ENCODE measurements around the gene PTPRG.

The PTPRG gene

GRCh38 chr3:62094461-62094860, 533.1 kb downstream of the PTPRG start:
- DNase-seq: no peak

- no peak for DNase-seq
These were observed 533.7 kb downstream of the PTPRG start for GRCh38 chr3:62095080-62095479.

DNA sequence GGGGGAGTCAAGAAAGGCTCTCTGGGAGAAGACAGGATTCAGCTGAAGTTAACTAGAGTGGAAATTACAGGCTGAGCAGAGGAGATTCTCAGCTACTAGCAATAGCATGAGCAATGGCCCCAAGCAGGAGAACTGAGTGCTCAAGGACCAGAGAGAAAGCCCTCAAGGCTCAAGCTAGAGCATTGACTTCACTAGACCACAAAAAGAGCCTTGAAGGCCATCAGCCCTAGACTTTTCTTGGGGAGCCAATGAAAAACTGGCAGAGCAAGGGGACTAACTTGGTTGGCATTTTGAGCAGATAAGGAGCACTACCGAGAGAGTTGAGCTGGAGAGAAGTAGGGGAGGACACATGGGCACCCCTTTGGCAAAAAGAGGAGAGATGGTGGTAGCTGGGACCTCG, 534.4 kb downstream of the PTPRG start:
- DNase-seq: no peak

DNA sequence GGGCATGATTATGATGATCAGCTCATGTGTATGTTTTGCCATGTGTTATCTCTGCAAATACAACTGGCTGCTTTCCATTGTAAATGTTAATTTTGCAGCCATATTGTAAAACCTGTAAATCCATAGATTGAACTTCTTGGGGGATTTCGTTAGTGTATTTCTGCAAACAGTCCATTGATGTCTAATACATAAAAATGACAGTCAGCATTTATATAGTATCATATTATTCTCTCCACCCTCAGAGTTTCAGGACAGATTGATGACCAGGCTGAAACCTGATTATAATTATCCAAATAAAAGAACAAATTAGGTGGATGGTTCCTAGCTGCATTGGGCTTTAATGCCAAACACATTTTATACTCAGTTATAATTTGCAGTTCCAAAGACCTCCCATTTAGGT, 535.1 kb downstream of the PTPRG start:
- no peak for DNase-seq

DNA sequence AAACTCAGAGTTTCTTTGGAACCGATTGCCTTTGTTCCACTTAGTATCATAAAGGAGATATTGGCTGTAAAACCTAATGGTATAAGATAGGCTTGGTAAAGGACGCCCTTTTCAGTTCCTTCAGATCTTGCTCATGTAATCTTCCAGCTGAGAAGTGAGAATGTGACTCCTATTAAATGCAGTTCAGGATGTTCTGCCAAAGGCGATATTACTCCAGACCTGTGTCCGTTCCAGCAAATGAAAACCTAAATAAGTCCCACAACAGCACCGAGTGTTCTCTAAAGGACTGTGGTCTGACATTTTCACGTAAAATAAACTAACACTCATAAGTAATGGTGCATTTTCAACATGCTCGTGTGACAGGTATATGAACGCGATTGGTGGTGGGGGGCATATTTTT, 535.8 kb downstream of the PTPRG start:
- no peak for DNase-seq

- no peak for DNase-seq
These were observed 537.4 kb downstream of the PTPRG start for GRCh38 chr3:62098646-62099365.

- no peak for DNase-seq
These were observed 539.1 kb downstream of the PTPRG start for GRCh38 chr3:62100282-62100989.

DNA sequence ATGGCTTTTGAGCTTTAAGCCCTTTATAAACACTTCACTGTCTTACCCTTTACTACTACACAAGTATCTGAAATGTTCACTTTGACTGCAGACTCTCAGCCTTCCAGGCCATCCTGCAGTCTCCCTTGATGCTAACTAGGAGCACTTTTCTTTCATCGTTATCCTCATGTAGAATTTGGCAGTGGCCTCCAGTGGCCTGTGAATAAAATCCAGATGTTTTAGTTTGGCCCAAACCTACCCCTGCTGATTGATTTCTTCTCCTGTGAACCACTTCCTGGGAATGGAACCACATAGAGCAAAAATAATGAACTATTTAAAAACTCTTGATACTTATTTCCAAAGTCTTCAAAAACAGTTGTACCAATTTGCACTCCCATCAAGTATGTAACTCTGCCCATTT, 540.1 kb downstream of the PTPRG start:
- no peak for DNase-seq

- no peak for DNase-seq
These were observed 542.2 kb downstream of the PTPRG start for GRCh38 chr3:62103531-62103930.

GRCh38 chr3:62109534-62109933, 548.2 kb downstream of the PTPRG start:
- DNase-seq: no peak

DNA sequence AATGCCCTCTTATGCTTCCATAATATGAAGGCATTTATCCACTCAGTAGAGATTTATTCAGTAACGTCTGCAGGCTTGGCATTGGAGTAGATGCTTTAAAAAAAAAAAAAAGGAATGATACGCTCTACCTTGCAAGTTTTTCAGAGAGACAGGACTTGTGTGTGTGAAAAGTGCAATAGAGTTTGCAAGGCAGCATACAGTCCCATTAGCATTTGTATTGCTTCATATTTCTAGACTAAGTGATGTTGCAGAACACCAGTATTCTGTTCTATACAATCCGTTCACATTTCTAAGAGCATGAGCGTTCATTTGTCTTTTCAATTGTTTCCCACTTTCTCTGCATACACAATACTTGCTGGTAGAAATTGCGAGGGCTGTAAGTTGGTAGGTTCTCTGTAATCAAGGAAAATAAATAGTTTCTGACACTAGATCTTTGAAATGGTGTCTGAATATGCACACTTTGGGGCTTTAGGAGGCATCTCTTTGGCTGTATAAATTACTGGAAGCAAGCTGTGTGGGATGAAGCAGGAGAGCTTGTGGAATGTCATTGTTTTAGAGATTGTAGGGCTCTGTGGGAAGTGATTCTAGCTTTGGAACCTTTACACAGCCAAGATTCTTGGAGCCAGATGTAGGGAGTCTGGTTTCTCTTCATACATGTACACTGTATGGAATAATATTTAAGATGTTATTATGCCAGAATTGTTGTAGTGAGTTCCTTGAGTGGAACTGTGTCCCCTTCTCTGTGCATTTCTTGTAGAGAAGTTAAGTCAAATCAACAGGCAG, 549.3 kb downstream of the PTPRG start:
- no peak for DNase-seq

- no peak for DNase-seq
These were observed 551.7 kb downstream of the PTPRG start for GRCh38 chr3:62113092-62113491.

DNA sequence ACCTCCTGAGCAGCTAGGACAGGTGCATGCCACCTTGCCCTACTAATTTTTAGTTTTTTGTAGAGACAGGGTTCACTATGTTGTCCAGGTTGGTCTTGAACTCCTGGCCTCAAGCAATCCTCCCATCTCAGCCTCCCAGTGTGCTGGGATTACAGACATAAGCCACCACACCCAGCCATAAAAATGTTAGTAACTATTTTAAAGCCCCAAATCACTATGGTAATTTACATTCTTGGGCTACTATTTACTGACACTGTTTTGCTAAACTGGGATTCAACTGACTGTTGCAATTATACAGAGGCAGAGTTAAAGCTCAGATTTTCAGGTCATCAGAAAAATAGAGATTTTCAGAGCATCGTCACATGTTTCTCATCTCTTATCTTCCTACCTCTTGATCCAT, 553.4 kb downstream of the PTPRG start:
- DNase-seq: no peak

GRCh38 chr3:62117903-62118548, 556.7 kb downstream of the PTPRG start:
- no peak for DNase-seq

DNA sequence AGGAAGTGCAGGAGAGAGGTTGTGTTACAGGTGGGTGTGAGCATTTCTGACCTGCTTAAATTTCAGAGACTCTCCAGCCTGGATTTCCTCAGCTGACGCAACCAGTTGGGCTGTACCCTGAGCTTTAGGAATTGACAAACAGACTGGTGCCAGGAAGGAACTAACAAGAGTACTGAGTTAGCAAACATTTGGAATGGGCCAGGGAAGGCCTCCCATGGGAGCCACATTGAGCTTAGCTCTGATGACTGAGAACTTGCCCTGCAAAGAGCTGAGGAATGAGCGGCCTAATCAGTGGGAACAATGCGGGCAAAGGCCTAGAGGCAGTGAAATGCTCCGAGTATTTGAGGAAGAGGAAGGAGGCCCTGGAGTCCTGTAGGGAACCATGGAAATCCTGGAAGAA, 557.8 kb downstream of the PTPRG start:
- no peak for DNase-seq

GRCh38 chr3:62122819-62123218, 561.4 kb downstream of the PTPRG start:
- DNase-seq: no peak

- no peak for DNase-seq
These were observed 564.0 kb downstream of the PTPRG start for GRCh38 chr3:62125380-62125779.

DNA sequence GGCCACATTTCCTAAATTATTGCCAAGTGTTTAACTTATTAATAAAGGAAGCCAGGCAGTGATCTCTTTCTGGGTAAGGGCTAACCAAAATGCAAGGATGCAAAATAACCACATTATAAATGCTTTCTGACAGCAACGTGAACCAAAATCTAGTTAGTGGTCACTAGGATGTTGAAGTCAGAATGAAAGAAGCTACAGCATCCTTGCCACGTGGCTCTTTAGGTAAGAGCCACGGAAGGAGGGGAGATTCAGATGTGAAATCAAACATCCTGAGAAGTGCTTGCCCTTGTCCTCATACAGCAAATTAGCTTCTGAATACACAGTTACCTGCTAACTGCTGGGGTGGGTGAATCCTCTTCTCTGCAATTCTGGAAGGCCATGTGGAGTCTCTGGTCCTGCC, 565.7 kb downstream of the PTPRG start:
- no peak for DNase-seq

- no peak for DNase-seq
These were observed 566.7 kb downstream of the PTPRG start for GRCh38 chr3:62128051-62128450.

GRCh38 chr3:62128681-62129080, 567.3 kb downstream of the PTPRG start:
- DNase-seq: no peak

DNA sequence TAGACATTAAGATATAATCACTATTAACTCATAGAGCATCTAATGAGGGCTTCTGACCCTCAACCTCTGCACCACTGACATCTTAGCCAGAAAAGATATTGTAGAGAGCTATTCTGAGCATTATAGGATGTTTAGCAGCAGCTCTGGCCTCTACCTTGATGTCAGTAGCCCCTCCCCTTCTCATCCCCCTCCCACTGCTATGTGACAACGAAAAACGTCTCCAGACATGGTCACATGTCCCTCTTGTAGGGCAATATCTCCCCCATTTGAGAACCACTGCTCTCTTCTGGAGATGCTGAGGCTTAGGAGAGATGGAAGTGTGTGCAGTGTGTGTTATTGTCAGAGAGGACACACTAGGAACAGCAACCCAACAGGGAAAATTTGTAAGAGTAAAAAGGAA, 569.7 kb downstream of the PTPRG start:
- DNase-seq: no peak

- DNase-seq: no peak
These were observed 570.2 kb downstream of the PTPRG start for GRCh38 chr3:62131620-62132019.

DNA sequence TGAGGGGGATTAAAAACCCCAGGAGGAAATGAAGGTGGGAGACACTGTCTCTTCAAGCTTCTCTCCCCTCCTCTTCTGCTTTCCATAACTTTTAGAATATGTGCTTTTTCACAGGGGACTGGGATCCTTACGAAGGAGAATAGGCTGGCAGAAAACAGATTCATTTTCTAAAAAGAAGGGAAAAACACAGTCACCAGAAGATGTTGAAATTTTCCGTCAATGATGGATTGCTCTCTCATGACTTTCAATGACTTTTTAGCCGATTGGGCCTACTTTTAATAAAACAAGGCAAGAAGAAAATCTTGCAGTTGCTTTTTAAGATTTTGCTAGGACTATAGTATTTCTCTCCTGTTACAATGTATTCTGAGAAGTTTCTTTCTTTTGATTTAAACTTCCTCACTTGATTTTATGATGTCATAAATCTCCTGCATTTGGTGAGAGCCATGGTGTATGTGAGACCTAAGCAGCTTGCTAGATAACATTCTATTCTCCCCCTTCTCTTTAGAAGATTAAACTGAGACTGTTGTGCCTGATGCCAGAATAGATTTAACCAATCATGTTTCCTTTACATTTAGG, 570.7 kb downstream of the PTPRG start:
- DNase-seq: no peak

Data from activated naive CD4-positive, alpha-beta T cell (primary cell).